H9 (cell line): ENCODE results near the gene STK10. TPM values are rescaled to one million over a fixed set of nuclear protein-coding genes. Genes with fewer than 3 reads are reported as not detected.

Experiments used
- DNase-seq: peaks from one replicate; pipeline ENCODE4 v3.0.0-alpha.2; 2017
- H2AFZ ChIP-seq: one replicate; pipeline ENCODE4 v1.6.1; 2013; ENCODE audit warnings: mild to moderate bottlenecking, low read length, control low read depth, moderate library complexity
- H2AK5ac ChIP-seq: 2 replicates; pipeline ENCODE4 v1.6.1; 2013; ENCODE audit warnings: low read length, control low read depth, mixed read lengths; ENCODE audit not compliant: insufficient read length
- H2BK120ac ChIP-seq: one replicate; pipeline ENCODE4 v1.6.1; 2013; ENCODE audit warnings: low read depth, mild to moderate bottlenecking, low read length, control low read depth, inconsistent platforms; ENCODE audit not compliant: poor library complexity, severe bottlenecking
- H2BK12ac ChIP-seq: 2 replicates; pipeline ENCODE4 v1.6.1; 2013; ENCODE audit warnings: low read length, control low read depth, mixed read lengths, low read depth; ENCODE audit not compliant: insufficient read length
- H2BK15ac ChIP-seq: 2 replicates; pipeline ENCODE4 v1.6.1; 2013; ENCODE audit warnings: low read depth, low read length, control low read depth
- H2BK20ac ChIP-seq: one replicate; pipeline ENCODE4 v1.6.1; 2013; ENCODE audit warnings: low read depth, mild to moderate bottlenecking, low read length, control low read depth, inconsistent platforms; ENCODE audit not compliant: poor library complexity, severe bottlenecking
- H2BK5ac ChIP-seq: 2 replicates; pipeline ENCODE4 v1.6.1; 2013; ENCODE audit warnings: low read length, control low read depth, mixed read lengths; ENCODE audit not compliant: insufficient read length
- H3K14ac ChIP-seq: 2 replicates; pipeline ENCODE4 v1.6.1; 2013; ENCODE audit warnings: low read length, control low read depth; ENCODE audit not compliant: insufficient read depth
- H3K18ac ChIP-seq: 2 replicates; pipeline ENCODE4 v1.6.1; 2013; ENCODE audit warnings: low read depth, mild to moderate bottlenecking, mixed read lengths, low read length, control low read depth; ENCODE audit not compliant: insufficient read length
- H3K23ac ChIP-seq: 2 replicates; pipeline ENCODE4 v1.6.1; 2013; ENCODE audit warnings: low read length, control low read depth, mixed read lengths, low read depth; ENCODE audit not compliant: insufficient read length
- H3K23me2 ChIP-seq: 2 replicates; pipeline ENCODE4 v1.6.1; 2013; ENCODE audit warnings: low read depth, mild to moderate bottlenecking, mixed read lengths, low read length, control low read depth; ENCODE audit not compliant: insufficient read length, poor library complexity, severe bottlenecking
- H3K27ac ChIP-seq: 2 replicates; pipeline ENCODE4 v1.5.1; 2013; ENCODE audit warnings: low read length, control low read depth, mixed read lengths, low read depth; ENCODE audit not compliant: insufficient read length
- H3K27me3 ChIP-seq: 2 replicates; pipeline ENCODE4 v1.6.1; 2013; ENCODE audit warnings: low read length, control low read depth, inconsistent platforms; ENCODE audit not compliant: insufficient read depth
- H3K4ac ChIP-seq: 2 replicates; pipeline ENCODE4 v1.6.1; 2013; ENCODE audit warnings: low read depth, mild to moderate bottlenecking, control low read depth, inconsistent platforms, low read length, moderate library complexity
- H3K4me1 ChIP-seq: 2 replicates; pipeline ENCODE4 v1.6.1; 2013; ENCODE audit warnings: low read length, control low read depth, inconsistent platforms; ENCODE audit not compliant: insufficient read depth
- H3K4me2 ChIP-seq: 2 replicates; pipeline ENCODE4 v1.6.1; 2013; ENCODE audit warnings: low read length, control low read depth, mixed read lengths; ENCODE audit not compliant: insufficient read length, insufficient read depth
- H3K56ac ChIP-seq: 2 replicates; pipeline ENCODE4 v1.6.1; 2013; ENCODE audit warnings: low read depth, mild to moderate bottlenecking, mixed read lengths, low read length, control low read depth; ENCODE audit not compliant: insufficient read length
- H3K79me1 ChIP-seq: 2 replicates; pipeline ENCODE4 v1.6.1; 2013; ENCODE audit warnings: low read depth, mild to moderate bottlenecking, moderate library complexity, low read length, control low read depth, inconsistent platforms; ENCODE audit not compliant: insufficient read depth, poor library complexity, severe bottlenecking
- H3K79me2 ChIP-seq: 2 replicates; pipeline ENCODE4 v1.6.1; 2013; ENCODE audit warnings: low read length, control low read depth, inconsistent platforms; ENCODE audit not compliant: insufficient read depth
- H3K9ac ChIP-seq: 2 replicates; pipeline ENCODE4 v1.6.1; 2013; ENCODE audit warnings: low read length, control low read depth, mixed read lengths; ENCODE audit not compliant: insufficient read length; ENCODE audit errors: extremely low read depth
- H3K9me3 ChIP-seq: one replicate; pipeline ENCODE4 v1.6.1; 2013; ENCODE audit warnings: low read depth, low read length, inconsistent platforms; ENCODE audit not compliant: control insufficient read depth
- H3T11ph ChIP-seq: one replicate; pipeline ENCODE4 v1.6.1; 2013; ENCODE audit warnings: mild to moderate bottlenecking, low read length, control low read depth, inconsistent platforms
- H4K20me1 ChIP-seq: one replicate; pipeline ENCODE4 v1.6.1; 2013; ENCODE audit not compliant: control insufficient read depth, insufficient read length, insufficient read depth
- H4K5ac ChIP-seq: 2 replicates; pipeline ENCODE4 v1.6.1; 2013; ENCODE audit warnings: low read depth, mild to moderate bottlenecking, mixed read lengths, low read length, control low read depth; ENCODE audit not compliant: insufficient read length
- H4K8ac ChIP-seq: replicated peaks from 2 replicates; pipeline ENCODE4 v1.6.1; 2013; ENCODE audit warnings: low read length, control low read depth, mixed read lengths, low read depth; ENCODE audit not compliant: insufficient read length
- H4K91ac ChIP-seq: 2 replicates; pipeline ENCODE4 v1.6.1; 2013; ENCODE audit warnings: low read depth, mild to moderate bottlenecking, moderate library complexity, mixed read lengths, low read length, control low read depth; ENCODE audit not compliant: insufficient read length
- H3K27ac Mint-ChIP-seq, 3 experiments: 2 replicates in 2 of 3; 3 replicates in 1 of 3; pipeline ENCODE4 v1.8.0; 2020 to 2021; ENCODE audit warnings: mixed read lengths in 3 of 3, mild to moderate bottlenecking in 1 of 3, moderate library complexity in 1 of 3
- H3K27me3 Mint-ChIP-seq: 2 replicates; pipeline ENCODE4 v1.8.0; 2021; ENCODE audit warnings: low read depth, mild to moderate bottlenecking, moderate library complexity, mixed read lengths
- H3K36me3 Mint-ChIP-seq, 3 experiments: 2 replicates in 2 of 3; 3 replicates in 1 of 3; pipeline ENCODE4 v1.8.0; 2020 to 2021; ENCODE audit warnings: low read depth in 3 of 3, mixed read lengths in 3 of 3; ENCODE audit not compliant: insufficient read depth in 1 of 3
- H3K4me1 Mint-ChIP-seq, 2 experiments: 2 replicates each; pipeline ENCODE4 v1.8.0; 2020; ENCODE audit warnings: mixed read lengths in 2 of 2
- H3K4me3 Mint-ChIP-seq, 2 experiments: 2 replicates in 1 of 2; 3 replicates in 1 of 2; pipeline ENCODE4 v1.8.0; 2020 to 2021; ENCODE audit warnings: mild to moderate bottlenecking in 2 of 2, mixed read lengths in 2 of 2, moderate library complexity in 1 of 2
- H3K9me3 Mint-ChIP-seq, 2 experiments: 2 replicates in 1 of 2; 3 replicates in 1 of 2; pipeline ENCODE4 v1.8.0; 2020; ENCODE audit warnings: mild to moderate bottlenecking in 2 of 2, mixed read lengths in 2 of 2, moderate library complexity in 1 of 2
- WGBS: extraction: QIAGEN DNeasy Blood & Tissue Kit; methylation state at CpG from one replicate; pipeline ENCODE4 v1.1.7; 2013; ENCODE audit warnings: missing lambda C conversion rate, low lambda C conversion rate, mixed read lengths; ENCODE audit not compliant: insufficient read length; ENCODE audit errors: extremely low coverage; 5-methylcytosine and 5-hydroxymethylcytosine counted together
- total RNA-seq: library from RNA; stranded (reverse); gene quantifications from 2 replicates; pipeline ENCODE4 v1.2.1, GENCODE V29; 2021
- TF ChIP-seq, protein P1 (sequence below): fragments of 200-600 bp; sonication (generic); conservative IDR thresholded peaks from 3 replicates; pipeline ENCODE4 v1.8.0; 2021; ENCODE audit warnings: antibody characterized with exemption, mild to moderate bottlenecking

Gene STK10
- total RNA-seq, 1 experiment from 2014 or later, result 14.6 TPM

DNA sequence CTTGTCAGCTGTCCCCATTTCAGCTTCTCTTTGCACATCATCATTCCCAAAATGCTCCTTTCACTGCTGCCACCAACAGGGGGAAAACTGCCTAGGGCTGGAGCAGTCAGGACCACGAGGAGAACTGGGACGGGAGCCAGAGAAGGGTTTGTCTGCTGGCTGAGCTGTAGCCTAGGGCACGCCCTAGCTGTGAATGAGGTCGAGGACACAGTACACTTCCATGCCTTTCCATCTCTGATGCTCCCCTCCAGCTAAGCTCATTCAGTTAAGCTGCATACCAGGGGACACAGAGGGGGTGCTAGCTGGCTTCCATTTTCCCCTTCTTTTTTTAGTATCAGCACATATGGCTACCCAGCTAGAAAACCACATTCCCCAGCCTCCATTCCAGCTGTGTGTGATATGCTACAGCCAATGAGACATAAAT lies 64.7 kb downstream of the STK10 start:
- Mint-ChIP-seq H3K36me3 (no peaks in the 10 kb centered on the region; a peak in 1 of 7 replicates), H3K9me3 (no peaks in the 10 kb centered on the region), H3K4me3 (no peak overlapping the region), H3K27ac (no peak overlapping the region), H3K27me3 (no peaks in the 10 kb centered on the region), H3K4me1 (peaks cover 0 to 3% of the 10 kb centered on the region in 2 experiments; a peak in 2 of 4 replicates)
- Histone ChIP-seq H3K14ac (no peak overlapping the region), H2AFZ (no peak overlapping the region), H3K56ac (no peak overlapping the region), H3K4ac (no peak overlapping the region), H3K4me2 (no peak overlapping the region), H4K91ac (no peak overlapping the region), H3K9ac (no peak overlapping the region), H3K27me3 (no peaks in the 10 kb centered on the region), H3K27ac (no peak overlapping the region), H3K23ac (no peak overlapping the region), H3K79me2 (no peaks in the 10 kb centered on the region), H4K5ac (no peak overlapping the region), H2BK20ac (no peak overlapping the region), H3K23me2 (no peaks in the 10 kb centered on the region), H4K8ac (no peak overlapping the region), H2BK120ac (no peak overlapping the region), H4K20me1 (no peaks in the 10 kb centered on the region), H2BK15ac (no peak overlapping the region), H3K18ac (no peak overlapping the region), H2AK5ac (no peak overlapping the region), H2BK12ac (no peak overlapping the region), H3K79me1 (no peaks in the 10 kb centered on the region), H3T11ph (no peak overlapping the region), H3K9me3 (no peaks in the 10 kb centered on the region), H2BK5ac (no peak overlapping the region), H3K4me1 (no peaks in the 10 kb centered on the region)
- DNase-seq, result peak; percentile 57
- TF ChIP-seq, protein P1, sequence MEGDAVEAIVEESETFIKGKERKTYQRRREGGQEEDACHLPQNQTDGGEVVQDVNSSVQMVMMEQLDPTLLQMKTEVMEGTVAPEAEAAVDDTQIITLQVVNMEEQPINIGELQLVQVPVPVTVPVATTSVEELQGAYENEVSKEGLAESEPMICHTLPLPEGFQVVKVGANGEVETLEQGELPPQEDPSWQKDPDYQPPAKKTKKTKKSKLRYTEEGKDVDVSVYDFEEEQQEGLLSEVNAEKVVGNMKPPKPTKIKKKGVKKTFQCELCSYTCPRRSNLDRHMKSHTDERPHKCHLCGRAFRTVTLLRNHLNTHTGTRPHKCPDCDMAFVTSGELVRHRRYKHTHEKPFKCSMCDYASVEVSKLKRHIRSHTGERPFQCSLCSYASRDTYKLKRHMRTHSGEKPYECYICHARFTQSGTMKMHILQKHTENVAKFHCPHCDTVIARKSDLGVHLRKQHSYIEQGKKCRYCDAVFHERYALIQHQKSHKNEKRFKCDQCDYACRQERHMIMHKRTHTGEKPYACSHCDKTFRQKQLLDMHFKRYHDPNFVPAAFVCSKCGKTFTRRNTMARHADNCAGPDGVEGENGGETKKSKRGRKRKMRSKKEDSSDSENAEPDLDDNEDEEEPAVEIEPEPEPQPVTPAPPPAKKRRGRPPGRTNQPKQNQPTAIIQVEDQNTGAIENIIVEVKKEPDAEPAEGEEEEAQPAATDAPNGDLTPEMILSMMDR, result peak; percentile 39; the same call in 2 of the 3 replicates
- no CpG with 5 or more reads among the region's 4 CpGs for WGBS
